ENCODE data around the gene CRYBG1. TPM values are rescaled to one million over a fixed set of nuclear protein-coding genes. Genes with fewer than 3 reads are reported as not detected.

The CRYBG1 gene
- total RNA-seq, 1 donor from 2014 or later = 0.06 TPM

- Mint-ChIP-seq H3K27ac (no peak overlapping the region), H3K36me3 (no peaks in the 10 kb centered on the region), H3K9me3 (no peaks in the 10 kb centered on the region), H3K27me3 (ENCODE audit: insufficient read depth, low read depth) (no peaks in the 10 kb centered on the region), H3K4me1 (no peaks in the 10 kb centered on the region), H3K4me3 (no peak overlapping the region)
- no peak overlapping the region for H3K4me2 ChIP-seq
- H3K4me3 ChIP-seq = no peak overlapping the region
- no peak overlapping the region for H3K9ac ChIP-seq
- TF ChIP-seq CTCF (IDR thresholded peaks at IDR 0.05) (no peak), EZH2 (IDR thresholded peaks at IDR 0.05) (no peak), EZH2phosphoT487 (IDR thresholded peaks at IDR 0.05) (no peak)
- H3K27me3 ChIP-seq = no peaks in the 10 kb centered on the region
- no peaks in the 10 kb centered on the region for H3K4me1 ChIP-seq
- no peak overlapping the region for H3K27ac ChIP-seq
- DNase-seq (ENCODE audit: low spot score) = no peak
- H3K9me3 ChIP-seq (ENCODE audit: low read depth) = no peaks in the 10 kb centered on the region
- no peaks in the 10 kb centered on the region for H3F3A ChIP-seq (ENCODE audit: low read depth)
- no peaks in the 10 kb centered on the region for H4K20me1 ChIP-seq (ENCODE audit: low read depth)
- H3K36me3 ChIP-seq = no peaks in the 10 kb centered on the region
- no peaks in the 10 kb centered on the region for H3K79me2 ChIP-seq (ENCODE audit: low read depth)
- no peak overlapping the region for H2AFZ ChIP-seq (replicated peaks)
Observed at GRCh38 chr6:106534004-106534403, 173.5 kb downstream of the CRYBG1 start.

- Mint-ChIP-seq H3K27me3 (ENCODE audit: insufficient read depth, low read depth) (no peaks in the 10 kb centered on the region), H3K4me1 (no peaks in the 10 kb centered on the region), H3K36me3 (no peaks in the 10 kb centered on the region), H3K27ac (no peak overlapping the region), H3K4me3 (no peak overlapping the region), H3K9me3 (no peaks in the 10 kb centered on the region)
- no peak overlapping the region for H3K4me3 ChIP-seq
- no peak for TF ChIP-seq EZH2phosphoT487 (IDR thresholded peaks at IDR 0.05)
- TF ChIP-seq EZH2 (IDR thresholded peaks at IDR 0.05) = no peak
- no peak for TF ChIP-seq CTCF (IDR thresholded peaks at IDR 0.05)
- no peaks in the 10 kb centered on the region for H4K20me1 ChIP-seq (ENCODE audit: low read depth)
- no peaks in the 10 kb centered on the region for H3F3A ChIP-seq (ENCODE audit: low read depth)
- no peak overlapping the region for H3K9ac ChIP-seq
- no peak overlapping the region for H3K27ac ChIP-seq
- H3K79me2 ChIP-seq (ENCODE audit: low read depth) = no peaks in the 10 kb centered on the region
- H2AFZ ChIP-seq (replicated peaks) = no peak overlapping the region
- H3K27me3 ChIP-seq = no peaks in the 10 kb centered on the region
- no peaks in the 10 kb centered on the region for H3K36me3 ChIP-seq
- DNase-seq (ENCODE audit: low spot score) = no peak
- H3K9me3 ChIP-seq (ENCODE audit: low read depth) = no peaks in the 10 kb centered on the region
- no peak overlapping the region for H3K4me2 ChIP-seq
- no peaks in the 10 kb centered on the region for H3K4me1 ChIP-seq
Observed at GRCh38 chr6:106534564-106534982, 174.1 kb downstream of the CRYBG1 start.

GRCh38 chr6:106535012-106535411 lies 174.5 kb downstream of the CRYBG1 start:
- TF ChIP-seq EZH2phosphoT487 (IDR thresholded peaks at IDR 0.05) = no peak
- no peak for TF ChIP-seq EZH2 (IDR thresholded peaks at IDR 0.05)
- no peak for TF ChIP-seq CTCF (IDR thresholded peaks at IDR 0.05)
- no peaks in the 10 kb centered on the region for H3K27me3 ChIP-seq
- peaks cover 3% of the 10 kb centered on the region for H3K4me1 ChIP-seq
- no peaks in the 10 kb centered on the region for H4K20me1 ChIP-seq (ENCODE audit: low read depth)
- Mint-ChIP-seq H3K9me3 (no peaks in the 10 kb centered on the region), H3K27ac (no peak overlapping the region), H3K36me3 (no peaks in the 10 kb centered on the region), H3K4me3 (no peak overlapping the region), H3K27me3 (ENCODE audit: insufficient read depth, low read depth) (no peaks in the 10 kb centered on the region), H3K4me1 (peaks cover 1% of the 10 kb centered on the region)
- H3K4me2 ChIP-seq = no peak overlapping the region
- no peak overlapping the region for H3K4me3 ChIP-seq
- no peak for DNase-seq (ENCODE audit: low spot score)
- no peak overlapping the region for H3K9ac ChIP-seq
- no peaks in the 10 kb centered on the region for H3K36me3 ChIP-seq
- no peak overlapping the region for H3K27ac ChIP-seq
- no peaks in the 10 kb centered on the region for H3K9me3 ChIP-seq (ENCODE audit: low read depth)
- H3K79me2 ChIP-seq (ENCODE audit: low read depth) = no peaks in the 10 kb centered on the region
- no peak overlapping the region for H2AFZ ChIP-seq (replicated peaks)
- H3F3A ChIP-seq (ENCODE audit: low read depth) = no peaks in the 10 kb centered on the region

Measured in neural progenitor cell (in vitro differentiated cells).